OCI-LY7 (cell line): ENCODE results near the gene SPAG9. TPM values are rescaled to one million over a fixed set of nuclear protein-coding genes. Genes with fewer than 3 reads are reported as not detected.

Experiments used
- BruUV-seq: library from RNA; stranded (reverse); fragments of 400-500 nt; replicated peaks from 2 replicates; lab custom pipeline; 2021; lab: Mats Ljungman, UMichigan
- CTCF ChIA-PET: fragments of 300-600 bp; sonication (Branson Sonifier 250); formaldehyde crosslinking; loops from one replicate; lab custom pipeline; 2022; ENCODE audit warnings: antibody characterized with exemption; ENCODE audit not compliant: unreplicated experiment; lab: Charles Lee
- POLR2A ChIA-PET: fragments of 300-600 bp; sonication (Branson Sonifier 250); formaldehyde crosslinking; loops from one replicate; lab custom pipeline; 2022; ENCODE audit warnings: antibody characterized with exemption; lab: Charles Lee
- DNase-seq: peaks from one replicate; pipeline ENCODE4 v3.0.0-alpha.2; 2015; ENCODE audit warnings: low spot score
- H2AFZ ChIP-seq: fragments of 200-600 bp; sonication (generic), shearing (Covaris generic); 2 replicates; pipeline ENCODE4 v1.6.1; 2014; ENCODE audit warnings: mild to moderate bottlenecking, antibody characterized with exemption, low read length, moderate library complexity
- H3K27ac ChIP-seq: fragments of 200-600 bp; sonication (generic); 2 replicates; pipeline ENCODE4 v1.5.1; 2014; ENCODE audit warnings: mixed run types, low read depth, mild to moderate bottlenecking, moderate library complexity, low read length, inconsistent platforms; ENCODE audit not compliant: poor library complexity, severe bottlenecking
- H3K36me3 ChIP-seq: fragments of 200-600 bp; sonication (generic); 2 replicates; pipeline ENCODE4 v1.6.1; 2014; ENCODE audit warnings: mild to moderate bottlenecking, antibody characterized with exemption, low read length, moderate library complexity, mixed read lengths; ENCODE audit not compliant: insufficient read depth
- H3K4me1 ChIP-seq: fragments of 200-600 bp; sonication (generic); 2 replicates; pipeline ENCODE4 v1.5.1; 2014; ENCODE audit warnings: mild to moderate bottlenecking, low read length; ENCODE audit not compliant: insufficient read depth, poor library complexity, severe bottlenecking
- H3K4me2 ChIP-seq: fragments of 200-600 bp; sonication (generic); 2 replicates; pipeline ENCODE4 v1.6.1; 2014; ENCODE audit warnings: mild to moderate bottlenecking, low read length
- H3K4me3 ChIP-seq: fragments of 200-600 bp; sonication (generic); 2 replicates; pipeline ENCODE4 v1.5.1; 2014; ENCODE audit warnings: mild to moderate bottlenecking, low read depth, low read length; ENCODE audit not compliant: poor library complexity, severe bottlenecking
- H3K79me2 ChIP-seq: fragments of 200-600 bp; sonication (generic); 2 replicates; pipeline ENCODE4 v1.6.1; 2016; ENCODE audit warnings: low read depth, mild to moderate bottlenecking, low read length, moderate library complexity, mixed read lengths; ENCODE audit not compliant: insufficient read depth
- H3K9me2 ChIP-seq: fragments of 200-600 bp; sonication (generic); 2 replicates; pipeline ENCODE4 v1.6.1; 2016; ENCODE audit warnings: mild to moderate bottlenecking, low read length, mixed read lengths; ENCODE audit not compliant: insufficient read depth
- H3K9me3 ChIP-seq: fragments of 200-600 bp; sonication (generic); 2 replicates; pipeline ENCODE4 v1.6.1; 2014; ENCODE audit warnings: mild to moderate bottlenecking, mixed run types, low read length, mixed read lengths
- H4K20me1 ChIP-seq: fragments of 200-600 bp; sonication (generic); 2 replicates; pipeline ENCODE4 v1.6.1; 2014; ENCODE audit warnings: mild to moderate bottlenecking, antibody characterized with exemption, low read length, moderate library complexity, mixed read lengths; ENCODE audit not compliant: insufficient read depth
- EZH2phosphoT487 ChIP-seq: fragments of 200-600 bp; sonication (generic); IDR thresholded peaks from 2 replicates; pipeline ENCODE4 v1.6.1; 2018; ENCODE audit warnings: low read depth, borderline replicate concordance, mild to moderate bottlenecking, mixed run types, antibody characterized with exemption, low read length, moderate library complexity, mixed read lengths
- intact Hi-C: fragments of 100-400 bp; cut with micrococcal nuclease; formaldehyde crosslinking; loops from one replicate; pipeline ENCODE4 v1.10.0; 2022; ENCODE audit not compliant: unreplicated experiment
- total RNA-seq, 2 experiments: library from RNA; depleted of rRNA in 1 of 2; stranded (reverse); fragments of >200 nt in 1 of 2; shearing (Covaris generic) in 1 of 2; gene quantifications; 2 replicates each; pipeline ENCODE4 v1.2.3, GENCODE V29; 2014 to 2022
- TF ChIP-seq, protein P1 (sequence below): fragments of 200-600 bp; sonication (generic); conservative IDR thresholded peaks from 2 replicates; pipeline ENCODE4 v1.5.1; 2014; ENCODE audit warnings: mild to moderate bottlenecking, antibody characterized with exemption, low read length, moderate library complexity, mixed read lengths

SPAG9 gene
- total RNA-seq, 2 experiments from 2014 or later = 75.5 to 78.9 TPM

DNA sequence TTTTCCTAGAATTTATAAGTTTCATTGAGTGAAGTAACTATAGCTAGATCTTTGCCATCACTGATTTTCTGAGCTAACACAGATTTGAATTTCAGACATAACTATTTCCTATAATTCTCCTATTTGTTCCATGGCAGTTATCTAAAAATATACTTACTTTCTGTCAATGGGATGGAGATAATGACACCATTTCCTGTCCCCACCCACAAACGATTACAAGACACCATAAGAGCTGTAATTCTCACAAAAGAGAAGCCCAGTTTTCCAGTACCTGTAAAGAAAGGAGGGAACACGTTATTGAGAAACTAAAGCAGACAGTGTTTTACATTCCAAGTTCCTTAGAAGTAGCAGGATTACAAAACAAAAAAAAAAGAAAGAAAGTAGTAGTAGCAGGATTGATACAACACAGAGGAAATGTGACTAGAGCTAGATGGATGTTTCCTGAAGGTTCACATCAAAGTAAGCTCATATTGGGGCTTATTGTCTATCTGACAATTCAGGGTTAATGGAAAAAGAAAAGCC lies 143.7 kb downstream of the SPAG9 start:
- Histone ChIP-seq H3K36me3 (peaks cover 84% of the 10 kb centered on the region), H3K4me2 (no peak overlapping the region), H3K4me3 (no peak overlapping the region), H3K27ac (no peak overlapping the region), H3K9me3 (no peaks in the 10 kb centered on the region), H3K9me2 (no peaks in the 10 kb centered on the region), H2AFZ (no peak overlapping the region), H3K4me1 (peaks cover 5% of the 10 kb centered on the region), H4K20me1 (no peaks in the 10 kb centered on the region), H3K79me2 (no peaks in the 10 kb centered on the region)
- BruUV-seq = no TSS peak
- no peak for TF ChIP-seq EZH2phosphoT487
- TF ChIP-seq, protein P1, sequence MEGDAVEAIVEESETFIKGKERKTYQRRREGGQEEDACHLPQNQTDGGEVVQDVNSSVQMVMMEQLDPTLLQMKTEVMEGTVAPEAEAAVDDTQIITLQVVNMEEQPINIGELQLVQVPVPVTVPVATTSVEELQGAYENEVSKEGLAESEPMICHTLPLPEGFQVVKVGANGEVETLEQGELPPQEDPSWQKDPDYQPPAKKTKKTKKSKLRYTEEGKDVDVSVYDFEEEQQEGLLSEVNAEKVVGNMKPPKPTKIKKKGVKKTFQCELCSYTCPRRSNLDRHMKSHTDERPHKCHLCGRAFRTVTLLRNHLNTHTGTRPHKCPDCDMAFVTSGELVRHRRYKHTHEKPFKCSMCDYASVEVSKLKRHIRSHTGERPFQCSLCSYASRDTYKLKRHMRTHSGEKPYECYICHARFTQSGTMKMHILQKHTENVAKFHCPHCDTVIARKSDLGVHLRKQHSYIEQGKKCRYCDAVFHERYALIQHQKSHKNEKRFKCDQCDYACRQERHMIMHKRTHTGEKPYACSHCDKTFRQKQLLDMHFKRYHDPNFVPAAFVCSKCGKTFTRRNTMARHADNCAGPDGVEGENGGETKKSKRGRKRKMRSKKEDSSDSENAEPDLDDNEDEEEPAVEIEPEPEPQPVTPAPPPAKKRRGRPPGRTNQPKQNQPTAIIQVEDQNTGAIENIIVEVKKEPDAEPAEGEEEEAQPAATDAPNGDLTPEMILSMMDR = no peak
- intact Hi-C loops = no loop called here
- ChIA-PET CTCF (no interaction called here), POLR2A (interaction anchor here (0.8 to 1.5 kb wide), 3 partner anchors 8 to 22 kb away, joined by 4 to 5 read pairs (median 4); no protein-coding TSS in a partner anchor)
- no peak for DNase-seq

DNA sequence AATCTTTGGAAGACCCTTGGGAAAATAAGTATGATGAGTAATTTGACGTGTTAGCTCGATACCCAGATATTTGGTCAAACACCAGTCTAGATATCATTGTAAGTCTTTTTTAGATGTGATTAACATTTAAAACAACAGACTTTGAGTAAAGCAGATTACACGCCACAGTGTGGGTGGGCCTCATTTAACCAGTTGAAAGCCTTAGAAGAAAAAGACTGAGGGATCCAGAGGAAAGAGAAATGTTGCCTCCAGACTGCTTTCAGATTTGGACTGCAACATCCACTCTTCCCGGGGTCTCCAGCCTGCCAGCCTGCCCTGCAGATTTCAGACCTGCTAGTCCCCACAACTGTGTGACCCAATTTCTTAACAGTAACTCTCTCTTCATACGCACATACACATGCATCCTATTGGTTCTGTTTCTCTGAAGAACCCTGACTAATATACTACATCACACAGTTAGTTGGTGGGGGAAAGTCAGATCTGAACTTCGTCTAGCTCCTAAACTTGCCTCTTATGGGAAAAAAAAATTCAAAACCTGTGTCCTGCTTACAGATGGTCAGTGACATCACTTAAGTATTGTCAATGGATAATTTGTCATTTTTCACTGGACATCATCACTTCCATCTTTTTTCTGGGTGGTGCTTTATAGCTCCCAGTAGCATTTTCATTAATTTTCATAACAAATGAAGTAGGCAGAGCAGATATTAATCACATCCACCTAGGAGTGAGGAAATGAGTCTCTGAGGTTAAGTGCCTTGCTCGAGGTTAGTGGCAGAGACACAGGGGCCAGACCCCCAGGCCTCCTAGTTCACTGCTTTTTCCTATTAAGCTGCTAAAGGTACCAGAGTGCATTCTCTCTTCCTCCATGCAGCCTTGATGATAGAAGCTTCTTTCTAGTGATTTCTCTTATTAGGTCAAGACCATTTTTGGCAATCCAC lies 146.8 kb downstream of the SPAG9 start:
- no peak for TF ChIP-seq EZH2phosphoT487
- TF ChIP-seq, protein P1 = no peak
- BruUV-seq = no TSS peak
- H3K4me3 ChIP-seq = no peak overlapping the region
- CTCF ChIA-PET = no interaction called here
- H3K27ac ChIP-seq = no peak overlapping the region
- no peaks in the 10 kb centered on the region for H4K20me1 ChIP-seq
- no peaks in the 10 kb centered on the region for H3K79me2 ChIP-seq
- H3K9me2 ChIP-seq = no peaks in the 10 kb centered on the region
- peaks cover 5% of the 10 kb centered on the region for H3K4me1 ChIP-seq
- H3K36me3 ChIP-seq = peaks cover 77% of the 10 kb centered on the region
- no peak overlapping the region for H3K4me2 ChIP-seq
- POLR2A ChIA-PET = no interaction called here
- H2AFZ ChIP-seq = no peak overlapping the region
- DNase-seq = no peak
- no peaks in the 10 kb centered on the region for H3K9me3 ChIP-seq
- intact Hi-C loops = no loop called here

DNA sequence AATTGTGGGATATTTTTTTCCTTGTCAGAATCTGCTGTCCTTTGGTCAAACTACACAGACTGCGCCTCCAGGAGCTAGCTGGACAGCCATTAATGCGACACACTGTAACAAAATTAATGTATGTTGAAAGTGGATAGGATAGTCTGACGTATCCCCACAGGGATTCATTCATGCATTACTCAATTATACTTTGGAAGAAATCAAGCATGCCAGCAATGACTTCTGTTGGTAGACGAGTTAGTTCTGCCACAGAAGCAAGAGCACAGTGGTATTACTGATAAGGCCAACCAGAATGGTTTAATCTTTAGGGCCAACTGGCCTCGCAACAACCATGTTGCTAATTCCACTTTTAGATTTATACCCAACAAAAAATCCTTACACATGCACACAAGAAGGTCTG lies 148.1 kb downstream of the SPAG9 start:
- POLR2A ChIA-PET = no interaction called here
- no TSS peak for BruUV-seq

More for the DNA sequence above, 148.1 kb downstream of the SPAG9 start:
- H3K9me3 ChIP-seq = no peaks in the 10 kb centered on the region
- H3K27ac ChIP-seq = no peak overlapping the region
- intact Hi-C loops = no loop called here
- no peaks in the 10 kb centered on the region for H4K20me1 ChIP-seq
- no peak overlapping the region for H3K4me2 ChIP-seq
- H3K9me2 ChIP-seq = no peaks in the 10 kb centered on the region
- no peaks in the 10 kb centered on the region for H3K79me2 ChIP-seq
- TF ChIP-seq, protein P1 = no peak
- TF ChIP-seq EZH2phosphoT487 = no peak
- peaks cover 72% of the 10 kb centered on the region for H3K36me3 ChIP-seq
- H2AFZ ChIP-seq = no peak overlapping the region
- H3K4me1 ChIP-seq = peaks cover 10% of the 10 kb centered on the region
- CTCF ChIA-PET = no interaction called here
- H3K4me3 ChIP-seq = no peak overlapping the region
- no peak for DNase-seq
